T47D (cell line): Measurements from ENCODE around the gene SPG7.
"Not testable (repeated sequence)": the region's sequence is repeated elsewhere in the genome, so short reads cannot be mapped to it uniquely, and the experiment has no call there.

ENCODE experiments used
- DNase-seq, 2 experiments: peaks; one replicate each; pipeline versions ENCODE4 v3.0.0 to v3.0.0-alpha.2; 2011 to 2012; ENCODE audit warnings: low read depth in 1 of 2, low spot score in 1 of 2
- JUND ChIP-seq: IDR thresholded peaks from 2 replicates; pipeline ENCODE4 v1.6.1; 2012; ENCODE audit warnings: low read depth
- in situ Hi-C: cut with HindIII; loops from 2 replicates; pipeline ENCODE4 v1.10.0; 2016; ENCODE audit warnings: low sequenced_read_pairs, low pct_unique_long_range_greater_than_20kb

Gene SPG7

GRCh38 chr16:89577055-89577759, 69.0 kb downstream of the SPG7 start:
- in situ Hi-C loops: no loop called here
- DNase-seq: no peak
- TF ChIP-seq JUND: no peak

DNA sequence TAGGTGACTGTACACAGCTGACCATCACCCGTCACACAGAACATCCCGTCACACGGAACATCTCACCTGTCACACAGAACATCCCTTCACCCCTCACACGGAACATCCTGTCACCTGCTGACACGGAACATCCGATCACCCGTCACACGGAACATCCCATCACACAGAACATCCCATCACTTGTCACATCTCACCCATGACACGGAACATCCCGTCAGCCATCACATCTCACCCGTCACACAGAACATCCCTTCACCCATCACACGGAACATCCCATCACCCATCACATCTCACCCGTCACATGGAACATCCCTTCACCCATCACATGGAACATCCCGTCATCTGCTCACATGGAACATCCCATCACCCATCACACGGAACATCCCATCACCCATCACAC, 71.1 kb downstream of the SPG7 start:
- no peak for DNase-seq
- no peak for TF ChIP-seq JUND
- in situ Hi-C loops: no loop called here

DNA sequence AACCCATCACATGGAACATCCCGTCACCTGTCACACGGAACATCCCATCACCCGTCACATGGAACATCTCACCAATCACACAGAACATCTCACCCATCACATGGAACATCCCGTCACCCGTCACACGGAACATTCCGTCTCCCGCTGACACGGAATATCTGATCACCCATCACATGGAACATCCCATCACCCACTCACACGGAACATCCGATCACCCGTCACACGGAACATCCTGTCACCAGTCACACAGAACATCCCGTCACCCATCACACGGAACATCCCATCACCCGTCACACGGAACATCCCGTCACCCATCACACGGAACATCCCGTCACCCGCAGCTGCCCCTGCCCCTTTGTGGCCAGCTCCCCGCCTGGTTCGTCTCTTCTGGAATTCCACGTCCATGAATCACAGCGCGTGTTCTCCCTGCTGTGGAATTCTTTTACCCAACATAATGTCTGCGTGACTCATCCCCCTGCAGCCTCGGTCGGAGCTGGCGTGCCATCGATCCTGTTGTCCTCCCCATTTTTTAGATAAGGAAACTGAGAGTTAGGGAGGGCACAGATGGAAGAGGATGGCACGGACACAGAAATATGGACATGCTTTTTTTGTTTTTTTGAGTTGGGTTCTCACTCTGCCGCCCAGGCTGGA, 73.0 kb downstream of the SPG7 start:
- in situ Hi-C loops: no loop called here
- no peak for DNase-seq
- TF ChIP-seq JUND: no peak

- in situ Hi-C loops: no loop called here
- peak; percentile 89 to 96 for DNase-seq
These were observed 73.8 kb downstream of the SPG7 start for GRCh38 chr16:89581861-89582563.

GRCh38 chr16:89582614-89583196, 74.5 kb downstream of the SPG7 start:
- DNase-seq: no peak
- no peak for TF ChIP-seq JUND
- in situ Hi-C loops: no loop called here

More at GRCh38 chr16:89581861-89582563, 73.8 kb downstream of the SPG7 start:
- no peak for TF ChIP-seq JUND

DNA sequence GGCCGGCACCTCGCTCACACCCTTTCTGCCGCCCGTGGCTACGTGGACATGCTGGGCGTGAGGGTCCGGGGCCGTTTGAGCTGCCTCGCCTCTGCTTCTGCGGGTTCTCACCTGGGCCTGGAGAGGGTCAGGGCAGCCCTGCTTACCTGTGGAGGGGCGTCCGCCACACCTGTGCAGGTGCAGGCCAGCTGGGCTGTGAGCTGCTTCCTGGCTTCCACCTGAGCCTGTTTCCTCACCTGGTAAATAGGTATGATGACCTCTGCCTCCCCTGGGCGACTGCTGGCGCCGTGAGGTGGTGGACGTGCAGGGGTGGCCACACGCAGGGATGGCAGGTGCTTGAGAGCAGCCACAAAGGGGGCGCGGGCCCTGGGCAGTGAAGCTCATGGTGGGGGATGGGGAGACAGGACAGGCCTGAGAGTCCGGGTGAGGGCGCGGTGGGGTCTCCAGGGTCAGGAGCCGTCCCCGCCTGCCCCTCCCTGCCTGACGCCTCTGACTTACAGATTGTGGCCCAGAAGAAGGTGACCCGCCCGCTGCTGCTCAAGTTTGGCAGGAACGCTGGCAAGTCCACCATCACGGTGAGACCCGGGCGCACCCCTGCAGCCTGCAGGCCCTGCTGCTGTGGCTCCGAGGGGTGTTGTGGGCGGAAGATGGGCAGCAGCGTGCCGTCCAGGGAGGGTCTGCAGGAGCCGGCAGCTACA, 75.1 kb downstream of the SPG7 start:
- in situ Hi-C loops: no loop called here
- TF ChIP-seq JUND: no peak
- no peak for DNase-seq

DNA sequence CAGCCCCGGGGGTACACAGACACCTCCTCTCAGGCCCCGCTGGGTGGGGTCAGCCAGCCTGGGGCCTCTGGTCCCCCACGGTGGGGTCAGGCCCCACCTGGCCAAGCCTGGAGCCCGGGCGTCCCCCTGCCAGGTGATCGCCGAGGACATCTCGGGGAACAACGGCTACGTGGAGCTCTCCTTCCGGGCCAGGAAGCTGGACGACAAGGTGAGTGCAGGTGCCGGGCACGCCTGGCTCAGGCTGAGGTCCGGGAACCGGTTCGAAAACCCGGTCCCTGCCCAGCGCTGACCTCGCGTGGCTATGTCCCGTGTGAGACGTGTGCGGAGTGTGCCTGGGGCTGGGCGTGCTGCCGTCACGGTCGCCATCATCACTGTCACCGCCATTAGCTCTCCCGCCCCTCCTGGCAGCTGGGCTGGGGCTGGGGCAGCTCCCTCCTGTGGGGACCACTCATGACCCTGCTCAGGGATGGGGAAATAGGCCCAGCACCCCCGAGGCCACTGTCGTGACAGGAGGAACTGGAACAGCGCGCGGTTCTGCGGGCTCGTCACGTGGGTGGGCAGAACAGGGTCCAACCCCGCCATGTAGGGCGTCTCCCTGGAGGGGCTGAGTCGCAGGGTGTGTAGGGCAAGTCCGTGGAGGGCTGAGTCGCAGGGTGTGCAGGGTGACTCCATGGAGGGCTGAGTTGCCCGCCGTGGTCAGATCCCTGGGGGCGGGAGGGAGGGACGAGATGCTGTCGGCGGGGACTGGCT, 75.9 kb downstream of the SPG7 start:
- no peak for TF ChIP-seq JUND
- in situ Hi-C loops: no loop called here
- DNase-seq: no peak

- no peak for TF ChIP-seq JUND
- in situ Hi-C loops: no loop called here
- DNase-seq: peak in 1 of 2 experiments; percentile 42
These were observed 76.8 kb downstream of the SPG7 start for GRCh38 chr16:89584768-89585549.

DNA sequence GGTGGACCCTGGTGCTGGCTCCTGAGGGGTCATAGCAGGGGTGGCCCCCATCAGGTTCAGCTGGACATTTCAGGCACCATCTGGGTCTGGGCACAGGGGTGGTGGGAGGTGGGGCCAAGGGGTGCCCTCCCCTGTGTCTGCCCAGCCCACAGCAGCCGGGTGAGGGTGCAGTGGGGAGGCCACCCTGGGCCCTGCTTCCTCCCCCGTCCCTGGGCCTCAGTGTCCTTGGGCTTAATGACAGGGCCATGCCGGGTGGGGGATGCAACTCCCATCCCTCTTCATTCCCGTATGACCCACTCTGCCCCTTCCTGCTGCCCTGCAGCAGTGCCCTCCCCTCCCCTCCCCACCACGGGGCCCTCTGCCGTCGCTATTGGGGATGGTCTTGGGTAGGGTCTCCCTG, 78.0 kb downstream of the SPG7 start:
- DNase-seq: no peak
- TF ChIP-seq JUND: no peak

DNA sequence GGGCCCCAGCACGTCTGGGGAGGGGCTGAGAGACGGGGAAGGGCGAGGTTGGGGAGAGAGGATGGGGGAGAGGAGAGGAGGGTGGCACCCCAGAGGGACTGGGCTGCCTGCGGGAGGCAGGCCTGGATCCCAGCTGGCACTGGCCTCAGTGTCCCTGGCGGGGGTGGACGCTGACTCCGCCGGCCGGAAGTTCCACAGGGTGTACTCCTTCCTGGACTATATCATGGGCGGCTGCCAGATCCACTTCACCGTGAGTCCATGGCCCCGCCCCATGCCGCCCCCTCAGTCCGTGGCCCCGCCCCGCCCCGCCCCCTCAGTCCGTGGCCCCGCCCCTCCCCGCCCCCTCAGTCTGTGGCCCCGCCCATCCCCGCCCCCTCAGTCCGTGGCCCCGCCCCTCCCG, 78.7 kb downstream of the SPG7 start:
- DNase-seq: peak in 1 of 2 experiments; percentile 53
- in situ Hi-C loops: no loop called here
- no peak for TF ChIP-seq JUND

More for the DNA sequence above, 78.0 kb downstream of the SPG7 start:
- in situ Hi-C loops: no loop called here

- in situ Hi-C loops, DNase-seq: not testable (repeated sequence)
These were observed 79.5 kb downstream of the SPG7 start for GRCh38 chr16:89587676-89588075.
